Measurements from ENCODE around the gene RPL10A. TPM values are rescaled to one million over a fixed set of nuclear protein-coding genes. Genes with fewer than 3 reads are reported as not detected.

The RPL10A gene
- total RNA-seq, 1 donor from 2014 or later, result 643 TPM

DNA sequence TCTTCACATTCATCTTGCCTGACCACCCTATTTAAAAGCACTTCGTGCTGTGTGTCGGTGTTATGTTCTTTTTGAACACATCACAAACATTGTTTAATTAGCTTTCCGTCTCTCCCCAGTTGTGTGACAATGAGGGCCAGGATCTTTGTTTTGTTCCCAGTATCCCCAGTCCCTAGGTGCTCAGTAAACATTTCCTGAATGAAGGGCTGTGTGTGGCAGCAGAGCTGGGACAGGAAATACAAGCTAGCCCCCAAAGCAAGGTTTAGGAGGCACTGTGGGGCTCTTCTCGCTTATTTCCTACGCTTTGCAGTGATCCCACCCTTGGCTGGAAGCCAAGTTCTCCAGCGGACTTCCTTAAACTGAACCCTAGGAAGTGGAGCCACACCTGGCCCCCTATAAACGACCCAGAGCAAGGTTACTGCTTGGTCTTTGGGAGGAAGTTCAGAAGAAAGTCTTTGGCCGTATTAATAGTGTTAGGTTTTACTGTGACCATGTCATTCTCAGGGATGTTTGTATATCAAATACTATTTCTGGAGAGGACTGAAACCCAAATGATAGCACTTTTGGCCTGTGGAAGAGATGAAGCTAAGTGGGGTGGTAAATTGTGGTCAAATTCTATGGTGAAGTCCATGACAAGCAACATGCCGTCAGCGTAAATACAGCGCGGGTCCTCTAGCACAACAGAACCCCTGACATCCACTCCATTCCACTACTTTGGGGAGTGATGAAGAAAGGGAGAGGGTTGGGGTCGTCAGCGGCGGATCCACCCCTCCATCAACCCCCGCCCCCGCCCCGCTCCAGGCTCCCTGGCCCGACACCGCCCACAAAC, 16.6 kb upstream of the RPL10A start:
- Histone ChIP-seq H3K27me3 (no peaks in the 10 kb centered on the region), H3K36me3 (no peaks in the 10 kb centered on the region), H3K4me1 (no peaks in the 10 kb centered on the region), H3K4me3 (peak overlapping the region; percentile 78 to 82), H3K9me3 (no peaks in the 10 kb centered on the region), H3K27ac (peak overlapping the region; percentile 46 to 66)
- no peak for DNase-seq (ENCODE audit: low spot score in 2 of 2)
- TF ChIP-seq, protein P1, sequence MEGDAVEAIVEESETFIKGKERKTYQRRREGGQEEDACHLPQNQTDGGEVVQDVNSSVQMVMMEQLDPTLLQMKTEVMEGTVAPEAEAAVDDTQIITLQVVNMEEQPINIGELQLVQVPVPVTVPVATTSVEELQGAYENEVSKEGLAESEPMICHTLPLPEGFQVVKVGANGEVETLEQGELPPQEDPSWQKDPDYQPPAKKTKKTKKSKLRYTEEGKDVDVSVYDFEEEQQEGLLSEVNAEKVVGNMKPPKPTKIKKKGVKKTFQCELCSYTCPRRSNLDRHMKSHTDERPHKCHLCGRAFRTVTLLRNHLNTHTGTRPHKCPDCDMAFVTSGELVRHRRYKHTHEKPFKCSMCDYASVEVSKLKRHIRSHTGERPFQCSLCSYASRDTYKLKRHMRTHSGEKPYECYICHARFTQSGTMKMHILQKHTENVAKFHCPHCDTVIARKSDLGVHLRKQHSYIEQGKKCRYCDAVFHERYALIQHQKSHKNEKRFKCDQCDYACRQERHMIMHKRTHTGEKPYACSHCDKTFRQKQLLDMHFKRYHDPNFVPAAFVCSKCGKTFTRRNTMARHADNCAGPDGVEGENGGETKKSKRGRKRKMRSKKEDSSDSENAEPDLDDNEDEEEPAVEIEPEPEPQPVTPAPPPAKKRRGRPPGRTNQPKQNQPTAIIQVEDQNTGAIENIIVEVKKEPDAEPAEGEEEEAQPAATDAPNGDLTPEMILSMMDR (IDR thresholded peaks at IDR 0.05), result no peak
- intact Hi-C loops (cut with DNase I), result loop anchor here (1.0 to 5.0 kb wide), 3 partner anchors 17 to 281 kb away; partner anchors contain the start of genes RPL10A and TEAD3

DNA sequence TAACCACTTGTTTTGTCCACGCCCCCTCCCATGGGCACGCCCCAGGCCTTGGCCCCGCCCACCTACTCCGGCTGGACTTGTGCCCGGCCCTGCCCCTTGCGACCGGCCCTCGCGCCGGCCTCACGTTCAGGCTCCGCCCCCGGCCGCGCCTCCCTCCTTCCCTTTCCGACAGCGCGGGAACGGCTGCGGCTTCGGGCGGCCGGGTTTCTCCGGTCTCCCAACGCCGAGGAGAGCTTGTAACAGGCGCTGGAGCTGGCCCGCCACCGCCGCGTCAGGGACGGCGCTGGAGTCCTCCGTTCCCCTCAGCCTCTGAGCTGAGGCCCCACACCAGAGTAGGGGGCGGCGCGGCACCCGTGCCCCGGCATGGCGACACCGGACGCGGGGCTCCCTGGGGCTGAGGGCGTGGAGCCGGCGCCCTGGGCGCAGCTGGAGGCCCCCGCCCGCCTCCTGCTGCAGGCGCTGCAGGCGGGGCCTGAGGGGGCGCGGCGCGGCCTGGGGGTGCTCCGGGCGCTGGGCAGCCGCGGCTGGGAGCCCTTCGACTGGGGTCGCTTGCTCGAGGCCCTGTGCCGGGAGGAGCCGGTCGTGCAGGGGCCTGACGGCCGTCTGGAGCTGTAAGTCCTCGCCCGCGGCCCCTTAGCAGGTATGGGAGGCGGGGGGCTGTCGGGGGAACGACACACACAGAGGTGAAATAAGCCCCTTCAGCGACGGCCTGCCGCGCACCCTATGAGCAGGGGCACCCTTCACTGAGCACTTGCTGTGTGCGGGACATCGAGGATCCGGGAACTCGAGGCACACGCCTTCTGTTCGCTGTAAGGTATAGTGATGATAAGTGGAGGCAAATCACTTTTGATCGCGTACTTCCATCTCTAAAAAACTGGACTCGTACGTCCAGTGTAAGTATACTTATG, 15.8 kb upstream of the RPL10A start, which contains the start of gene FANCE:
TSS of gene FANCE (plus strand) at position 156 of the 908 bp plus-strand sequence. CDS start at position 364, 208 bp downstream.
- H3K27ac ChIP-seq, result peak within 1 kb of the TSS; percentile 61 to 66
- no peaks in the 10 kb centered on the region for H3K9me3 ChIP-seq
- TF ChIP-seq, protein P1 (IDR thresholded peaks at IDR 0.05), result no peak
- H3K36me3 ChIP-seq, result peaks cover 0 to 4% of the 10 kb centered on the region in 2 donors
- H3K4me1 ChIP-seq, result no peaks in the 10 kb centered on the region
- intact Hi-C loops (cut with DNase I), result loop anchor here (1.0 to 5.0 kb wide), 3 partner anchors 16 to 280 kb away; partner anchors contain the start of genes RPL10A and TEAD3
- peak within 1 kb of the TSS; percentile 78 to 82 for H3K4me3 ChIP-seq
- DNase-seq (ENCODE audit: low spot score in 2 of 2), result peak; percentile 69 to 98
- H3K27me3 ChIP-seq, result no peaks in the 10 kb centered on the region

DNA sequence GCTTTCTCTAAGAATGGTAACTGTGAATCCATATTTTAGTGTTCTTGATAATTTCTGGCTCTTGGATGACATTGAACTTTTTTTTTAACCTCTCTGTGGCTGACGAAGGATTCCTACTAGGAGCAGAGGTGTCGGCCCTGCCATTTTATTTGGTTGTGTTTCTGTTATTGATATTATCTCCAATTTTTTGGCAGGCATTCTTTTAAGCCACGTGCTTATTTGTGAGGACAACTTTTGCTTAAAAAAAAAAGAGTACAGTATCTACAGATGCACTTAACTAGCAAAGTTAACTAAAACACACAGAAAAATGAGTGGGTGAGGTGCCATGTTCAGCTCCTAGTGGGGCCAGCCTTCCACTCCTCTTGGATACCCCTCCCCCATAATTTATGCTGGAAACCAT, 15.0 kb upstream of the RPL10A start:
- intact Hi-C loops (cut with DNase I), result loop anchor here (2.0 to 5.0 kb wide), 2 partner anchors 44 to 279 kb away; partner anchors contain the start of gene TEAD3
- Histone ChIP-seq H3K4me1 (no peaks in the 10 kb centered on the region), H3K27me3 (no peaks in the 10 kb centered on the region), H3K27ac (no peak overlapping the region), H3K4me3 (peak overlapping the region; percentile 78 to 82), H3K36me3 (peaks cover 1 to 8% of the 10 kb centered on the region in 2 donors), H3K9me3 (no peaks in the 10 kb centered on the region)
- DNase-seq (ENCODE audit: low spot score in 2 of 2), result no peak
- TF ChIP-seq, protein P1 (IDR thresholded peaks at IDR 0.05), result no peak

DNA sequence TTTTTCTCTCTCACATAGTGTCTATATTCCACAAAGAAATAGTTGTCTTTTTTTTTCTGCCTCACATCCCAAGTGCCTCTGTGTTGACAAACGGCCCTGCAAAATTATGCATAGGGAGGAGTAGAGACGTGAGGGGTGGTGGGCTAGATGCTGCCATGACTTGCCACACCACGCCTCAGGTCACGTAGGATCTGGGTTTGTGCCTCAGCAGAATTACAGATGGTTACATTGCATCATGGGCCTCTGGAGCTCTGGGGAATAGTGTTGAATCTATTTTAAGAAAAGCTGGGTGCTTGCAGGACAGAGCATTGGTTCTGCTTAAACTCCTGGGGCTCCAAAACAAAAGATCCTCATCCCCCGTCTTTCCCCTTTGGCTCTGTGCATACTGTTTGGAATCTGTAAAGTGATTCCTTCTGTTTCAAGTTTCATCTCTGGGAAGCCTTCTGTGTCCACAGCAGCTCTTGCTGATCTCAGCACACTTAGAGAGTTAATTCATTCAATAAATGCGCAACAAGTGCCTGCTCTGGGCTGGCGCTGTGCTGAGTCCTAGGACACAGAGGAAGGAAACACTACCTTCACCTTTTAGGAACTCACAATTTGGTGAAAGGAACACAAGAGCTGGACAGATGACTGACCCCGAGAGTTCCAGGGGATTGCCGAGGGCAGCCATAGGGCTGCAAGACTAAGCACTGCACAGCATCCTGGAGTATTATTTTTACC, 13.7 kb upstream of the RPL10A start:
- intact Hi-C loops (cut with DNase I), result loop anchor here (5.0 kb wide), 1 partner anchor 278 kb away; no protein-coding TSS in a partner anchor
- TF ChIP-seq, protein P1 (IDR thresholded peaks at IDR 0.05), result no peak
- Histone ChIP-seq H3K9me3 (no peaks in the 10 kb centered on the region), H3K27ac (no peak overlapping the region), H3K27me3 (no peaks in the 10 kb centered on the region), H3K36me3 (peaks cover 7 to 16% of the 10 kb centered on the region in 2 donors), H3K4me1 (no peaks in the 10 kb centered on the region), H3K4me3 (no peak overlapping the region)
- no peak for DNase-seq (ENCODE audit: low spot score in 2 of 2)

DNA sequence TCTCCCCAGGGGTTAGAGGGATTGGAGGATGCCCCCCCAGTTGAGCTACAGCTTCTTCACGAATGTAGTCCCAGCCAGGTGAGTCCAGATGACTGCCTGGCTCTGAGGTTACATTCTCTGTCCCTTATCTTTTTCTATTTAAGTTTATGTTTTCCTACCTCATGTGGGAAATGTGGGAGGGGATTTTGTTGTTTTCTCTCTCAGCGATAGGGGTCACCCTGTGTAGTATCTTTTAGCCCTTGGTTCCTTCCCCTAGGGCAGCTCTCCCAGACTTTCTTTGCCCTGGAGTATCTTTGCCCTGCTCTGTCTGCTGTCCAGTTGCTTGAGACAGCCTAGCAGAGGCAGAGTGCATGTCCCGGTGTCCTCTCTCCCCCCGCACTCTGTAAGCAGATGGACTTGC, 10.3 kb upstream of the RPL10A start:
- TF ChIP-seq, protein P1 (IDR thresholded peaks at IDR 0.05), result no peak
- DNase-seq (ENCODE audit: low spot score in 2 of 2), result no peak
- no peak overlapping the region for H3K4me3 ChIP-seq
- no peak overlapping the region for H3K27ac ChIP-seq
- no peaks in the 10 kb centered on the region for H3K9me3 ChIP-seq
- intact Hi-C loops (cut with DNase I), result no loop called here
- H3K36me3 ChIP-seq, result peaks cover 7 to 27% of the 10 kb centered on the region in 2 donors
- no peaks in the 10 kb centered on the region for H3K27me3 ChIP-seq
- no peaks in the 10 kb centered on the region for H3K4me1 ChIP-seq

Data from ascending aorta (tissue), 2 donors.